SU-DHL-6 (cell line): Measurements from ENCODE around the gene P3H2.

Source experiments
- H2AFZ ChIP-seq: fragments of 200-600 bp; sonication (generic); 2 replicates; pipeline ENCODE4 v1.6.1; 2014; ENCODE audit warnings: low read depth, mild to moderate bottlenecking, moderate library complexity, mixed read lengths, antibody characterized with exemption, low read length; ENCODE audit not compliant: severe bottlenecking
- H3F3A ChIP-seq: fragments of 200-600 bp; shearing (Covaris generic); 2 replicates; pipeline ENCODE4 v1.6.0; 2016; ENCODE audit warnings: antibody characterized with exemption, mild to moderate bottlenecking; ENCODE audit not compliant: insufficient read depth
- H3K27ac ChIP-seq: fragments of 200-600 bp; sonication (generic); 2 replicates; pipeline ENCODE4 v1.5.1; 2016; ENCODE audit warnings: low read depth, mild to moderate bottlenecking, low read length, moderate library complexity, mixed read lengths
- H3K27me3 ChIP-seq: fragments of 200-600 bp; sonication (generic), shearing (Covaris generic); 2 replicates; pipeline ENCODE4 v1.6.0; 2014; ENCODE audit warnings: mild to moderate bottlenecking, low read length
- H3K36me3 ChIP-seq: fragments of 200-600 bp; sonication (generic); 2 replicates; pipeline ENCODE4 v1.6.1; 2014; ENCODE audit warnings: mild to moderate bottlenecking, low read length, mixed read lengths
- H3K4me2 ChIP-seq: fragments of 300-600, 200-600 bp; shearing (Covaris generic), sonication (generic); 2 replicates; pipeline ENCODE4 v1.6.0; 2014; ENCODE audit warnings: low read length, low read depth, mild to moderate bottlenecking; ENCODE audit not compliant: poor library complexity, severe bottlenecking
- H3K4me3 ChIP-seq: fragments of 200-600 bp; sonication (generic); 2 replicates; pipeline ENCODE4 v1.5.1; 2014; ENCODE audit warnings: antibody characterized with exemption, low read length, mild to moderate bottlenecking, mixed read lengths; ENCODE audit not compliant: insufficient read depth, poor library complexity, severe bottlenecking
- H3K79me2 ChIP-seq: fragments of 200-600 bp; sonication (generic); 2 replicates; pipeline ENCODE4 v1.6.1; 2014; ENCODE audit warnings: mild to moderate bottlenecking, low read length, moderate library complexity; ENCODE audit not compliant: insufficient read depth
- H3K9ac ChIP-seq: fragments of 200-600 bp; sonication (generic); 2 replicates; pipeline ENCODE4 v1.7.0; 2014; ENCODE audit warnings: mild to moderate bottlenecking, low read length
- H3K9me2 ChIP-seq: fragments of 200-600 bp; sonication (generic); replicated peaks from 2 replicates; pipeline ENCODE4 v1.6.1; 2014; ENCODE audit warnings: low read length; ENCODE audit not compliant: insufficient read depth
- H3K9me3 ChIP-seq: fragments of 200-600 bp; sonication (generic); 2 replicates; pipeline ENCODE4 v1.6.1; 2014; ENCODE audit warnings: low read length, mixed read lengths; ENCODE audit not compliant: insufficient read depth
- H4K20me1 ChIP-seq: fragments of 200-600 bp; sonication (generic); 2 replicates; pipeline ENCODE4 v1.6.1; 2014; ENCODE audit warnings: low read depth, mild to moderate bottlenecking, antibody characterized with exemption, low read length, moderate library complexity, mixed read lengths
- EZH2phosphoT487 ChIP-seq: fragments of 200-600 bp; sonication (generic), shearing (Covaris generic); conservative IDR thresholded peaks from 2 replicates; pipeline ENCODE4 v1.6.1; 2018; ENCODE audit warnings: mild to moderate bottlenecking, antibody characterized with exemption, low read length, moderate library complexity, mixed read lengths
- TF ChIP-seq, protein P1 (sequence below): fragments of 200-600 bp; sonication (generic); IDR thresholded peaks from one replicate; pipeline ENCODE4 v1.5.1; 2017; ENCODE audit warnings: antibody characterized with exemption, mild to moderate bottlenecking, low read length, moderate library complexity; ENCODE audit not compliant: insufficient read depth, poor library complexity, severe bottlenecking

P3H2 gene

DNA sequence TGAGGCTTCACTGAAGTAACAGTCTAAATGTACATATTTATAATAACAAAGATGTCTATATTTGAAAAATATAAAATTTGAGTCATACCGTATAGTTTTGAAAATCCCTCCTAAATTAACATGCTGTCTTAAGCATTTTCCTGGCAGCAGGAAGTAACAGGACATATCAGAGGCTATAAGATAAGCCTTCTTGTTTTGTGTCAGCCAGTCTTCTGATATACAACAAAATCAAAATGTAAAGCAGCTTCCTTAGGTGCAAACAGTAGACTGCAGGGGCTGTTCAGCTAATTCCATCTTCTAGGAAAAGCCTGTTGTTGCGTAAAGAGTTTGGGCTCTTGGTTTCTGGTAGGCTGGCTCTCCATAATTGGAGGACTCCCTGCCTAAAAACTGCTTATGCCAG, 56.0 kb downstream of the P3H2 start:
- H4K20me1 ChIP-seq = no peaks in the 10 kb centered on the region
- no peaks in the 10 kb centered on the region for H3K9me3 ChIP-seq
- TF ChIP-seq, protein P1, sequence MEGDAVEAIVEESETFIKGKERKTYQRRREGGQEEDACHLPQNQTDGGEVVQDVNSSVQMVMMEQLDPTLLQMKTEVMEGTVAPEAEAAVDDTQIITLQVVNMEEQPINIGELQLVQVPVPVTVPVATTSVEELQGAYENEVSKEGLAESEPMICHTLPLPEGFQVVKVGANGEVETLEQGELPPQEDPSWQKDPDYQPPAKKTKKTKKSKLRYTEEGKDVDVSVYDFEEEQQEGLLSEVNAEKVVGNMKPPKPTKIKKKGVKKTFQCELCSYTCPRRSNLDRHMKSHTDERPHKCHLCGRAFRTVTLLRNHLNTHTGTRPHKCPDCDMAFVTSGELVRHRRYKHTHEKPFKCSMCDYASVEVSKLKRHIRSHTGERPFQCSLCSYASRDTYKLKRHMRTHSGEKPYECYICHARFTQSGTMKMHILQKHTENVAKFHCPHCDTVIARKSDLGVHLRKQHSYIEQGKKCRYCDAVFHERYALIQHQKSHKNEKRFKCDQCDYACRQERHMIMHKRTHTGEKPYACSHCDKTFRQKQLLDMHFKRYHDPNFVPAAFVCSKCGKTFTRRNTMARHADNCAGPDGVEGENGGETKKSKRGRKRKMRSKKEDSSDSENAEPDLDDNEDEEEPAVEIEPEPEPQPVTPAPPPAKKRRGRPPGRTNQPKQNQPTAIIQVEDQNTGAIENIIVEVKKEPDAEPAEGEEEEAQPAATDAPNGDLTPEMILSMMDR = no peak
- TF ChIP-seq EZH2phosphoT487 = no peak
- no peaks in the 10 kb centered on the region for H3K9me2 ChIP-seq
- H3K27me3 ChIP-seq = no peaks in the 10 kb centered on the region
- no peaks in the 10 kb centered on the region for H3F3A ChIP-seq
- H3K4me3 ChIP-seq = no peak overlapping the region
- no peak overlapping the region for H3K9ac ChIP-seq
- no peaks in the 10 kb centered on the region for H3K79me2 ChIP-seq
- no peaks in the 10 kb centered on the region for H3K36me3 ChIP-seq
- no peak overlapping the region for H3K27ac ChIP-seq
- H2AFZ ChIP-seq = no peak overlapping the region
- H3K4me2 ChIP-seq = no peak overlapping the region

- Histone ChIP-seq H3K27ac (no peak overlapping the region), H3K9me2 (no peaks in the 10 kb centered on the region), H3F3A (no peaks in the 10 kb centered on the region), H3K9ac (no peak overlapping the region), H2AFZ (no peak overlapping the region), H3K9me3 (no peaks in the 10 kb centered on the region), H3K4me2 (no peak overlapping the region), H4K20me1 (no peaks in the 10 kb centered on the region), H3K79me2 (no peaks in the 10 kb centered on the region), H3K27me3 (no peaks in the 10 kb centered on the region), H3K4me3 (no peak overlapping the region), H3K36me3 (no peaks in the 10 kb centered on the region)
- TF ChIP-seq, protein P1 = no peak
- no peak for TF ChIP-seq EZH2phosphoT487
These were observed 56.6 kb downstream of the P3H2 start for GRCh38 chr3:190064112-190064511.

- Histone ChIP-seq H3K79me2 (no peaks in the 10 kb centered on the region), H3K4me2 (no peak overlapping the region), H3K9me2 (no peaks in the 10 kb centered on the region), H3K9me3 (no peaks in the 10 kb centered on the region), H3K27ac (no peak overlapping the region), H3K27me3 (no peaks in the 10 kb centered on the region), H3K4me3 (no peak overlapping the region), H3F3A (no peaks in the 10 kb centered on the region), H4K20me1 (no peaks in the 10 kb centered on the region), H2AFZ (no peak overlapping the region), H3K36me3 (no peaks in the 10 kb centered on the region), H3K9ac (no peak overlapping the region)
- no peak for TF ChIP-seq EZH2phosphoT487
- TF ChIP-seq, protein P1 = no peak
These were observed 57.2 kb downstream of the P3H2 start for GRCh38 chr3:190063490-190063889.
